Measurements from ENCODE around the gene PITRM1.

PITRM1 gene

DNA sequence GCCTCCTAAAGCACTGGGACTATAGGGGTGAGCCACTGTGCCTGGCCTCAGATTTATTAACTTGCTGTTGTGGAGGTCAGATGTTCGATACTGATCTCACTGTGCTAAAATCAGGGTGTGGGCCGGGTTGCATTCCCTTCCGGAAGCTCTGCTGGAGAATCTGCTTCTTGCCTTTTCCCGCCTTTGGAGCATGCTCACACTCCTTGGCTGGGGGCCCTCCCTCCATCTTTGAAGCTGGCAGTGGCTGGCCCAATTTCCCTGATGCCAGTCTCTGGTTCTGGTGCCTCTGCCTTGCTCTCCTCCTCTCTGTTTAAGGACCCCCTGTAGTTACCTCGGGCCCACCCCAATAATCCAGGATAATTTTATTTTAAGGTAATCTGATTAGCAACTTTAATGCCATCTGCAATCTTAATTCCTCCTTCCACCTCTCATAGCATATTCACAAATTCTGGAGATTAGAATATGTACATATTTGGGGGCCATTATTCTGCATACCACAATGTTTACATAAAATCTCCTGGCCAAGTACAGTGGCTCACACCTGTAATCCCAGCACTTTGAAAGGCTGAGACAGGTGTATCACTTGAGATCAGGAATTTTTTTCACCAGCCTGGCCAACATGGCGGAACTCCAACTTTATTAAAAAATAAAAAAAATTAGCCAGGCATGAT lies 7.9 kb upstream of the PITRM1 start:
- Histone ChIP-seq H2AK5ac (ENCODE audit: low read length) (no peak overlapping the region), H3K36me3 (ENCODE audit: control insufficient read depth, insufficient read depth, low read length) (no peaks in the 10 kb centered on the region), H3K4me1 (ENCODE audit: control insufficient read depth, low read depth, low read length) (no peaks in the 10 kb centered on the region), H3K27ac (ENCODE audit: low read depth, low read length) (no peak overlapping the region), H3K4me2 (ENCODE audit: low read length) (no peak overlapping the region), H3K4ac (ENCODE audit: low read depth, low read length) (no peak overlapping the region), H4K8ac (ENCODE audit: low read depth, low read length) (no peak overlapping the region), H3K79me2 (ENCODE audit: control insufficient read depth, insufficient read depth, low read length) (no peaks in the 10 kb centered on the region), H3K9ac (ENCODE audit: low read length) (no peak overlapping the region), H4K5ac (ENCODE audit: low read length) (no peak overlapping the region), H3K18ac (ENCODE audit: low read length) (no peak overlapping the region), H3K79me1 (ENCODE audit: low read length) (no peaks in the 10 kb centered on the region), H2BK5ac (ENCODE audit: low read length) (no peak overlapping the region), H3K27me3 (ENCODE audit: insufficient read depth, low read length, poor library complexity) (no peaks in the 10 kb centered on the region), H3K56ac (ENCODE audit: low read length) (no peak overlapping the region), H3K23ac (ENCODE audit: low read length) (no peak overlapping the region), H2BK120ac (ENCODE audit: low read depth, low read length) (no peak overlapping the region), H2BK15ac (replicated peaks; ENCODE audit: low read depth) (no peak overlapping the region), H3K4me3 (ENCODE audit: low read length) (no peak overlapping the region)
- DNase-seq = peak; percentile 55
- WGBS (ENCODE audit: extremely low coverage, insufficient coverage, low lambda C conversion rate) = no CpG with 5 or more reads among the region's 6 CpGs

DNA sequence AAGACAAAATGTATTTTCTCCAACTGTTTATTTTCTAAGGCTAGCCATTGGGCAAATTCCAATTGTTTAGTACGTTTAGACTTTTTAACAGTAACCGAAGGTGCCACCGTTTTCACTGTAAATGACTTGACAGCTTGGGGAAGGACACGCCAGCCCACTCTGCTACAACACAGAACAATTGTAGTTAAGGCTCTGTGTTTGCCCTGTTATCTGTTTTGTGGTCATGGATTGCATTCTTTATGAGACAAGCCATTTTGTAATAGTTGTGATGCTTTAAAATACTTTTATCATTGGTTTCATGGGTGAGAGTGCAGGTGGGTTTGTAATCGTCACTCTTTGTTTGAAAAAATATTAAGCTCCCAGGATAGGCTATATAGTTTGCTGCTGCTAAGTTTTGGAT lies 6.6 kb upstream of the PITRM1 start:
- no peak overlapping the region for H4K5ac ChIP-seq (ENCODE audit: low read length)
- H3K4me1 ChIP-seq (ENCODE audit: control insufficient read depth, low read depth, low read length) = no peaks in the 10 kb centered on the region
- no peak overlapping the region for H3K27ac ChIP-seq (ENCODE audit: low read depth, low read length)
- no peak overlapping the region for H3K4me2 ChIP-seq (ENCODE audit: low read length)
- H3K79me1 ChIP-seq (ENCODE audit: low read length) = no peaks in the 10 kb centered on the region
- H2AK5ac ChIP-seq (ENCODE audit: low read length) = no peak overlapping the region
- H3K9ac ChIP-seq (ENCODE audit: low read length) = no peak overlapping the region
- H2BK120ac ChIP-seq (ENCODE audit: low read depth, low read length) = no peak overlapping the region
- no peak overlapping the region for H3K56ac ChIP-seq (ENCODE audit: low read length)
- no peak overlapping the region for H2BK5ac ChIP-seq (ENCODE audit: low read length)
- no peak overlapping the region for H3K18ac ChIP-seq (ENCODE audit: low read length)
- no peak overlapping the region for H2BK15ac ChIP-seq (replicated peaks; ENCODE audit: low read depth)
- no peak overlapping the region for H3K4ac ChIP-seq (ENCODE audit: low read depth, low read length)
- H3K79me2 ChIP-seq (ENCODE audit: control insufficient read depth, insufficient read depth, low read length) = no peaks in the 10 kb centered on the region
- no peak for DNase-seq
- no peaks in the 10 kb centered on the region for H3K36me3 ChIP-seq (ENCODE audit: control insufficient read depth, insufficient read depth, low read length)
- no peak overlapping the region for H3K4me3 ChIP-seq (ENCODE audit: low read length)
- no peak overlapping the region for H4K8ac ChIP-seq (ENCODE audit: low read depth, low read length)
- no peak overlapping the region for H3K23ac ChIP-seq (ENCODE audit: low read length)
- WGBS (ENCODE audit: extremely low coverage, insufficient coverage, low lambda C conversion rate) = no CpG with 5 or more reads among the region's 5 CpGs
- H3K27me3 ChIP-seq (ENCODE audit: insufficient read depth, low read length, poor library complexity) = no peaks in the 10 kb centered on the region

DNA sequence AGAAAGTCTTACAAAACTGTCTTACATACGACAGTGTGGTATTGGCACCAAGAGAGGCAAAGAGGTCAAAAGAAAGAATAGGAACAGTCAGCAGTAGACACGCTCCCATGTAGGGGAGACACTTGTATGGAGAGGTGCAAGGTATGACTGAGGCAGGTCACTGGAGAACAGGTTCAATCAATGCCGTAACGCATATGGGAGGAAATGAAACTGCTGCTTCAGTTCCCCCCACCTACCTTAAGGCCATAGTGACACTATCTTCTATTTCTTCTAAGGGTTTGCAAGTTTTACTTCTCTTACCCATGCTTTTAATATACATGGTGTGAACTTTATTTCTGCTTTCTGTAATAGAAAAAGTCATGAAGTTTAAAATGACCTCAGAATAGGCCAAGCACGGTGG lies 5.5 kb upstream of the PITRM1 start:
- H3K23ac ChIP-seq (ENCODE audit: low read length) = no peak overlapping the region
- H2BK5ac ChIP-seq (ENCODE audit: low read length) = no peak overlapping the region
- no peak overlapping the region for H4K8ac ChIP-seq (ENCODE audit: low read depth, low read length)
- no peak for DNase-seq
- no peak overlapping the region for H3K56ac ChIP-seq (ENCODE audit: low read length)
- no peaks in the 10 kb centered on the region for H3K79me1 ChIP-seq (ENCODE audit: low read length)
- H2BK120ac ChIP-seq (ENCODE audit: low read depth, low read length) = no peak overlapping the region
- no peaks in the 10 kb centered on the region for H3K36me3 ChIP-seq (ENCODE audit: control insufficient read depth, insufficient read depth, low read length)
- H2AK5ac ChIP-seq (ENCODE audit: low read length) = no peak overlapping the region
- no peak overlapping the region for H3K9ac ChIP-seq (ENCODE audit: low read length)
- WGBS (ENCODE audit: extremely low coverage, insufficient coverage, low lambda C conversion rate) = no CpG with 5 or more reads among the region's 5 CpGs
- no peaks in the 10 kb centered on the region for H3K79me2 ChIP-seq (ENCODE audit: control insufficient read depth, insufficient read depth, low read length)
- no peak overlapping the region for H4K5ac ChIP-seq (ENCODE audit: low read length)
- no peaks in the 10 kb centered on the region for H3K27me3 ChIP-seq (ENCODE audit: insufficient read depth, low read length, poor library complexity)
- H3K18ac ChIP-seq (ENCODE audit: low read length) = no peak overlapping the region
- no peaks in the 10 kb centered on the region for H3K4me1 ChIP-seq (ENCODE audit: control insufficient read depth, low read depth, low read length)
- H3K4ac ChIP-seq (ENCODE audit: low read depth, low read length) = no peak overlapping the region
- H3K4me2 ChIP-seq (ENCODE audit: low read length) = no peak overlapping the region
- no peak overlapping the region for H2BK15ac ChIP-seq (replicated peaks; ENCODE audit: low read depth)
- no peak overlapping the region for H3K27ac ChIP-seq (ENCODE audit: low read depth, low read length)
- H3K4me3 ChIP-seq (ENCODE audit: low read length) = no peak overlapping the region

DNA sequence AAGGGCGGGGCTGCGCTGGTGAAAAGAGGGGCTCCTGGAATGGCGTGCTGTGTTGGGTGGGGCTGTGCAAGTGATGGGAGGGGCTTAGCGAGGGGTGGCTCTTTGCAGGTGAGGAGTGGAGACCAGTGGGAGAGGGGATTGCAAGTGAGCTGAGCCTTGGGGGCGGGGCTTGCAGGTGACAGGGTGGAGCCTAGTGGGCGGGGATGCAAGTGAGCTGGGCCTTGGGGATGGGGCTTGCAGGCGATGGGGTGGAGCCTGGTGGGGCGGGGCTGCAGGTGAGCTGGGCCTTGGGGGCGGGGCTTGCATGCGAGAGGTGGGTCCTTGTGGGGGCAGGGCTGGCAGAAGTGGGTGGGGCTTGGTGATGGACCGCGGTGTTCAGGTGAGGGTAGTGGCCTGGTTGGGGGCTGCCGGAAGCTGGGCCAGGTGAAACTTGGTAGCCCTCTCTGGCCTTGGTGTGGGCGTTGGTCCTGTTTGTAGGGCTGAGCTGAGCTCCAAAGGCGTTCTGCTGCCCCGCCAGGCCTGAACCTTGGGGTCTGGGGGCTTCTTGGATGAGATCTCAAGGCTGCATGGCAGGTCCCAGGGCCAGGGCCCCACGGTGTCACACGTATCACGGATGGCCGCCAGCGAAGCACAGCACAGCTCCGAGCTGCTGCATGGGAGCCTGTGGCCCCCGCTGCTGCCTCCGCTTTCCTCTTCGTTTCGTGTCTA lies 743 bp upstream of the PITRM1 start:
- peak overlapping the region; percentile 44 for H3K9ac ChIP-seq (ENCODE audit: low read length)
- H3K18ac ChIP-seq (ENCODE audit: low read length) = no peak overlapping the region
- peak overlapping the region; percentile 17 for H2BK5ac ChIP-seq (ENCODE audit: low read length)
- H2BK120ac ChIP-seq (ENCODE audit: low read depth, low read length) = no peak overlapping the region
- peak; percentile 99 for DNase-seq
- H3K79me2 ChIP-seq (ENCODE audit: control insufficient read depth, insufficient read depth, low read length) = no peaks in the 10 kb centered on the region
- no peak overlapping the region for H3K23ac ChIP-seq (ENCODE audit: low read length)
- H3K27me3 ChIP-seq (ENCODE audit: insufficient read depth, low read length, poor library complexity) = no peaks in the 10 kb centered on the region
- no peak overlapping the region for H2BK15ac ChIP-seq (replicated peaks; ENCODE audit: low read depth)
- H4K5ac ChIP-seq (ENCODE audit: low read length) = no peak overlapping the region
- no CpG with 5 or more reads among the region's 26 CpGs for WGBS (ENCODE audit: extremely low coverage, insufficient coverage, low lambda C conversion rate)
- H3K56ac ChIP-seq (ENCODE audit: low read length) = peak overlapping the region; percentile 69
- H3K4me2 ChIP-seq (ENCODE audit: low read length) = peak overlapping the region; percentile 59
- no peak overlapping the region for H2AK5ac ChIP-seq (ENCODE audit: low read length)
- H3K4me3 ChIP-seq (ENCODE audit: low read length) = no peak overlapping the region
- no peak overlapping the region for H4K8ac ChIP-seq (ENCODE audit: low read depth, low read length)
- no peak overlapping the region for H3K27ac ChIP-seq (ENCODE audit: low read depth, low read length)
- no peak overlapping the region for H3K4ac ChIP-seq (ENCODE audit: low read depth, low read length)
- no peaks in the 10 kb centered on the region for H3K79me1 ChIP-seq (ENCODE audit: low read length)
- no peaks in the 10 kb centered on the region for H3K4me1 ChIP-seq (ENCODE audit: control insufficient read depth, low read depth, low read length)
- H3K36me3 ChIP-seq (ENCODE audit: control insufficient read depth, insufficient read depth, low read length) = no peaks in the 10 kb centered on the region

- H3K4me3 ChIP-seq (ENCODE audit: low read length) = peak overlapping the region; percentile 75
- no peak overlapping the region for H4K8ac ChIP-seq (ENCODE audit: low read depth, low read length)
- WGBS (ENCODE audit: extremely low coverage, insufficient coverage, low lambda C conversion rate) = no CpG with 5 or more reads among the region's 21 CpGs
- no peak overlapping the region for H4K5ac ChIP-seq (ENCODE audit: low read length)
- H3K56ac ChIP-seq (ENCODE audit: low read length) = peak overlapping the region; percentile 88
- H3K27me3 ChIP-seq (ENCODE audit: insufficient read depth, low read length, poor library complexity) = no peaks in the 10 kb centered on the region
- peak; percentile 9 for DNase-seq
- no peaks in the 10 kb centered on the region for H3K79me1 ChIP-seq (ENCODE audit: low read length)
- no peak overlapping the region for H2BK15ac ChIP-seq (replicated peaks; ENCODE audit: low read depth)
- H3K4ac ChIP-seq (ENCODE audit: low read depth, low read length) = no peak overlapping the region
- H3K79me2 ChIP-seq (ENCODE audit: control insufficient read depth, insufficient read depth, low read length) = no peaks in the 10 kb centered on the region
- peak overlapping the region; percentile 76 for H3K18ac ChIP-seq (ENCODE audit: low read length)
- peak overlapping the region; percentile 30 for H3K27ac ChIP-seq (ENCODE audit: low read depth, low read length)
- no peaks in the 10 kb centered on the region for H3K36me3 ChIP-seq (ENCODE audit: control insufficient read depth, insufficient read depth, low read length)
- H3K4me1 ChIP-seq (ENCODE audit: control insufficient read depth, low read depth, low read length) = no peaks in the 10 kb centered on the region
- H2AK5ac ChIP-seq (ENCODE audit: low read length) = no peak overlapping the region
- H2BK120ac ChIP-seq (ENCODE audit: low read depth, low read length) = peak overlapping the region; percentile 10
- H3K9ac ChIP-seq (ENCODE audit: low read length) = peak overlapping the region; percentile 86
- no peak overlapping the region for H2BK5ac ChIP-seq (ENCODE audit: low read length)
- H3K4me2 ChIP-seq (ENCODE audit: low read length) = peak overlapping the region; percentile 62
- no peak overlapping the region for H3K23ac ChIP-seq (ENCODE audit: low read length)
Measured at GRCh38 chr10:3172081-3172445, 519 bp downstream of the PITRM1 start.

All from mesendoderm (in vitro differentiated cells).